Bronchial epithelial cell (primary cell): ENCODE measurements around the gene LCTL. TPM values are rescaled to one million over a fixed set of nuclear protein-coding genes. Genes with fewer than 3 reads are reported as not detected.

ENCODE experiments used
- DNase-seq: peaks from one replicate; pipeline ENCODE4 v3.0.0-alpha.2; 2010; ENCODE audit warnings: low read depth
- FAIRE-seq: peaks from 2 replicates; lab custom pipeline; 2011; peaks lifted over from hg19 to GRCh38; lab: Jason Lieb, UNC
- H3K27me3 ChIP-seq: 2 replicates; pipeline ENCODE4 v1.5.1; 2011; ENCODE audit warnings: low read length; ENCODE audit not compliant: control insufficient read depth, insufficient read depth
- H3K36me3 ChIP-seq: 2 replicates; pipeline ENCODE4 v1.5.1; 2011; ENCODE audit warnings: low read length; ENCODE audit not compliant: control insufficient read depth, insufficient read depth
- H3K4me3 ChIP-seq: 2 replicates; pipeline ENCODE4 v1.5.1; 2011; ENCODE audit warnings: mild to moderate bottlenecking, low read depth, low read length, control low read depth
- CTCF ChIP-seq: IDR thresholded peaks from 2 replicates; pipeline ENCODE4 v1.5.1; 2011; ENCODE audit warnings: mild to moderate bottlenecking, moderate library complexity, low read length, control low read depth, inconsistent platforms; ENCODE audit not compliant: insufficient read depth, severe bottlenecking
- total RNA-seq: library from RNA; depleted of rRNA; stranded (reverse); fragments of >200 nt; gene quantifications from 2 replicates; pipeline ENCODE4 v1.2.1, GENCODE V29; 2014

LCTL gene
- total RNA-seq, 1 donor from 2014 or later: 0.26 TPM

- peaks cover 1% of the 10 kb centered on the region for H3K36me3 ChIP-seq
- no peaks in the 10 kb centered on the region for H3K27me3 ChIP-seq
- no peak for TF ChIP-seq CTCF
- no peak overlapping the region for H3K4me3 ChIP-seq
- FAIRE-seq (no peak), DNase-seq (no peak)
Observed at GRCh38 chr15:66545255-66545654, 20.5 kb downstream of the LCTL start.

GRCh38 chr15:66542896-66543295 lies 22.9 kb downstream of the LCTL start:
- Histone ChIP-seq H3K4me3 (no peak overlapping the region), H3K36me3 (peaks cover 1% of the 10 kb centered on the region), H3K27me3 (no peaks in the 10 kb centered on the region)
- no peak for TF ChIP-seq CTCF
- DNase-seq (no peak), FAIRE-seq (no peak)

GRCh38 chr15:66535056-66535455 lies 30.7 kb downstream of the LCTL start:
- no peaks in the 10 kb centered on the region for H3K36me3 ChIP-seq
- TF ChIP-seq CTCF: no peak
- H3K4me3 ChIP-seq: no peak overlapping the region
- no peaks in the 10 kb centered on the region for H3K27me3 ChIP-seq
- FAIRE-seq (no peak), DNase-seq (no peak)

GRCh38 chr15:66524838-66525237 lies 41.0 kb downstream of the LCTL start:
- DNase-seq (no peak), FAIRE-seq (no peak)
- Histone ChIP-seq H3K4me3 (no peak overlapping the region), H3K27me3 (no peaks in the 10 kb centered on the region), H3K36me3 (peaks cover 3% of the 10 kb centered on the region)
- TF ChIP-seq CTCF: no peak

GRCh38 chr15:66523926-66524325 lies 41.9 kb downstream of the LCTL start:
- Histone ChIP-seq H3K4me3 (no peak overlapping the region), H3K27me3 (no peaks in the 10 kb centered on the region), H3K36me3 (peaks cover 3% of the 10 kb centered on the region)
- no peak for TF ChIP-seq CTCF
- peak; percentile 83 for DNase-seq
- FAIRE-seq: no peak

- no peaks in the 10 kb centered on the region for H3K27me3 ChIP-seq
- FAIRE-seq (no peak), DNase-seq (no peak)
- no peak overlapping the region for H3K4me3 ChIP-seq
- peaks cover 5% of the 10 kb centered on the region for H3K36me3 ChIP-seq
- TF ChIP-seq CTCF: no peak
Observed at GRCh38 chr15:66515901-66516322, 49.9 kb downstream of the LCTL start.
